H1 (cell line): ENCODE results near the gene ANKRD13B.

Source experiments
- CEBPB ChIP-seq: IDR thresholded peaks from 2 replicates; pipeline ENCODE4 v1.6.1; 2012; ENCODE audit warnings: low read depth, low read length
- FOSL1 ChIP-seq: IDR thresholded peaks from 2 replicates; pipeline ENCODE4 v1.6.1; 2011; ENCODE audit warnings: mild to moderate bottlenecking, low read depth, low read length, moderate library complexity; ENCODE audit not compliant: insufficient read depth
- POLR2A ChIP-seq, 2 experiments: IDR thresholded peaks; 1 replicate in 1 of 2; 2 replicates in 1 of 2; pipeline ENCODE4 v1.6.1; 2011; ENCODE audit warnings: low read depth in 2 of 2, low read length in 2 of 2, mild to moderate bottlenecking in 2 of 2; ENCODE audit errors: control extremely low read depth in 1 of 2
- SP1 ChIP-seq: IDR thresholded peaks from 2 replicates; pipeline ENCODE4 v1.6.1; 2011; ENCODE audit warnings: low read depth, low read length
- TAF1 ChIP-seq: IDR thresholded peaks from 2 replicates; pipeline ENCODE4 v1.6.1; 2011; ENCODE audit warnings: mild to moderate bottlenecking, low read depth, low read length
- TF ChIP-seq, protein P1 (sequence below), 3 experiments: IDR thresholded peaks; 1 replicate in 2 of 3; 2 replicates in 1 of 3; pipeline versions ENCODE4 v1.5.1 to v1.6.1; 2011; ENCODE audit warnings: low read length in 3 of 3, mild to moderate bottlenecking in 3 of 3, inconsistent platforms in 2 of 3, low read depth in 1 of 3, moderate library complexity in 1 of 3; ENCODE audit not compliant: insufficient read depth in 1 of 3; ENCODE audit errors: control extremely low read depth in 1 of 3

DNA sequence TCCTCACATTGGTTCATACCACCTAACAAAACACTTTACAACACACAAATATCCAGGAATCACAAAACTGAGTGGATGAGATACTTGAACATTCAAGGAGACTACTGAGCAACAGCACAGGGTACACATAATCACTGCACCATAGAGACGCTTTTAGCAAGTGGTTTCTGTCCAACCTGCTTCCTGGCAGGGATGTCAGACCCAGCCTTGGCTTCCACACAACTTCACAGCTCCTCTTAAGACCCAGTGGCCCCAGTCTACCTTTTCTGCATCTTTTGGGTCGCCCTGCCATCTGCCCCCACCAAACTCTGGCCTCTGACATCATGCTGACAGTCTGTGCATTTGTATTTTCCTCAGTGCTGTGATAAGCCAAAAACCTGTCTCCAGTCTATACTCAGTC, 35.7 kb downstream of the ANKRD13B start:
- TF ChIP-seq CEBPB: no peak
- no peak for TF ChIP-seq TAF1
- no peak for TF ChIP-seq FOSL1
- TF ChIP-seq SP1: no peak
- TF ChIP-seq, protein P1, sequence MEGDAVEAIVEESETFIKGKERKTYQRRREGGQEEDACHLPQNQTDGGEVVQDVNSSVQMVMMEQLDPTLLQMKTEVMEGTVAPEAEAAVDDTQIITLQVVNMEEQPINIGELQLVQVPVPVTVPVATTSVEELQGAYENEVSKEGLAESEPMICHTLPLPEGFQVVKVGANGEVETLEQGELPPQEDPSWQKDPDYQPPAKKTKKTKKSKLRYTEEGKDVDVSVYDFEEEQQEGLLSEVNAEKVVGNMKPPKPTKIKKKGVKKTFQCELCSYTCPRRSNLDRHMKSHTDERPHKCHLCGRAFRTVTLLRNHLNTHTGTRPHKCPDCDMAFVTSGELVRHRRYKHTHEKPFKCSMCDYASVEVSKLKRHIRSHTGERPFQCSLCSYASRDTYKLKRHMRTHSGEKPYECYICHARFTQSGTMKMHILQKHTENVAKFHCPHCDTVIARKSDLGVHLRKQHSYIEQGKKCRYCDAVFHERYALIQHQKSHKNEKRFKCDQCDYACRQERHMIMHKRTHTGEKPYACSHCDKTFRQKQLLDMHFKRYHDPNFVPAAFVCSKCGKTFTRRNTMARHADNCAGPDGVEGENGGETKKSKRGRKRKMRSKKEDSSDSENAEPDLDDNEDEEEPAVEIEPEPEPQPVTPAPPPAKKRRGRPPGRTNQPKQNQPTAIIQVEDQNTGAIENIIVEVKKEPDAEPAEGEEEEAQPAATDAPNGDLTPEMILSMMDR (IDR thresholded peaks at IDR 0.05; ENCODE audit: control extremely low read depth in 1 of 3, insufficient read depth in 1 of 3, low read depth in 1 of 3, low read length in 3 of 3): no peak
- TF ChIP-seq POLR2A (IDR thresholded peaks at IDR 0.05; ENCODE audit: control extremely low read depth in 1 of 2, low read depth in 2 of 2, low read length in 2 of 2): no peak
